GM21576 (cell line): ENCODE results near the gene OTX1.

Source experiments
- ATAC-seq: cut with Tn5 transposase; IDR thresholded peaks from one replicate; pipeline ENCODE4 v1.9.1; 2021; ENCODE audit warnings: mild to moderate bottlenecking, moderate library complexity; ENCODE audit not compliant: unreplicated experiment

OTX1 gene

DNA sequence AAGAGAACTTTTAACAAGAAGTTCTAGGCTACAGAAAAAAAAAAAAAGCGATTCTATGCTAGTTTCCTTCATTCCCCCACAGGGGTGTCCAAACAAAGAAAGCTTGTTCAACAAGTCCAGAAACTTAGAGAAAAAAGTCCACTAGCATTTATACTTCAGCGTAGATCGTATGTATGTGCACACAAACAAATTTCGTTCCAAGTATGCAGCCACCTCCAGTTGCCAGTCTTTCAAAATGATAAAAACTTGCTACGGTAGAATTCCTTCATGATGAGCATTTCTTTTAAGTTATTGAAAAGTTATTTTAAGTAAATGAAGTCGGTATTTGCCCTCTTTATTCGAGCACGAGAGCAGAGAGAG, 3.7 kb upstream of the OTX1 start:
- ATAC-seq, result no peak

- ATAC-seq, result no peak
Observed at GRCh38 chr2:63047321-63048279, 3.0 kb upstream of the OTX1 start.

- ATAC-seq, result no peak
Observed at GRCh38 chr2:63048367-63049171, 2.1 kb upstream of the OTX1 start.

GRCh38 chr2:63049211-63049969, 1.2 kb upstream of the OTX1 start:
- ATAC-seq, result no peak

- no peak for ATAC-seq
Observed at GRCh38 chr2:63049970-63050333, 678 bp upstream of the OTX1 start.

DNA sequence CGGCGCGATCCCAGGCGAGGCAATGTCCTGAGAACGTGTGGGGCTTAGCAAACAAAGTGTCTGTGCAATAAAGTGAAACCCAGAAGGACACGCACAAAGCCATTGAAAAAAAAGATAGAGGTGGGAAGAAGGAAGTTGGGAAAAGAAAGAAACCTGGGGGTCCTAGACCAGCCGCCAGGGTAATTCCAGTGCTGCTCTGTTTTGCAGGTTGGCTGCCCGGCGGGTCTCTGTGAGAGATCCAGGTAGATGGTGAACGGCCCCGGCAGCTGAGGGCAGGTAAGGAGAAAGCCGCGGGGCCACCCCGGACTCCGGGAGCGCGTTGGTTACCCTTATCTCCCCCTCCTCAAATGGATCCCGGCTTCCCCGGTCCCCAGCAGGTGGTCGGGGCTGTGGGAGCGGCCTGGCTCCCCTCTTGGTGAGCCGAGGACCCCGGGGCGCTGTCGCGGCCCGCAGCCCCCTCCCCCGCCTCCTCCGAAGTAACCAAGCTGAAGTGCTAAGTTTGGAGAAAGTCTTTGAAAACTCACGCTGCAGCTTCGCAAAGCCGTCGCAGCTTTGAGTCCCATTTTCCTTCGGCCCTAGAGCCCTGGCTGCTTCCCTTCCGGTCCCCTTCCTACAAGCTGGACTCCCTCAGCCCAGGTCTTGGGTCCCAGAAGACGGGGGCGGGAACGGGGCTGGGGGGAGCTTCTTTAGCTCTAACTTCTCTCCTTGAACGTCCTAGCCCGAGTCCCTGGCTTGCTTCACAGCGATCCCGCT, 588 bp downstream of the OTX1 start:
- no peak for ATAC-seq

DNA sequence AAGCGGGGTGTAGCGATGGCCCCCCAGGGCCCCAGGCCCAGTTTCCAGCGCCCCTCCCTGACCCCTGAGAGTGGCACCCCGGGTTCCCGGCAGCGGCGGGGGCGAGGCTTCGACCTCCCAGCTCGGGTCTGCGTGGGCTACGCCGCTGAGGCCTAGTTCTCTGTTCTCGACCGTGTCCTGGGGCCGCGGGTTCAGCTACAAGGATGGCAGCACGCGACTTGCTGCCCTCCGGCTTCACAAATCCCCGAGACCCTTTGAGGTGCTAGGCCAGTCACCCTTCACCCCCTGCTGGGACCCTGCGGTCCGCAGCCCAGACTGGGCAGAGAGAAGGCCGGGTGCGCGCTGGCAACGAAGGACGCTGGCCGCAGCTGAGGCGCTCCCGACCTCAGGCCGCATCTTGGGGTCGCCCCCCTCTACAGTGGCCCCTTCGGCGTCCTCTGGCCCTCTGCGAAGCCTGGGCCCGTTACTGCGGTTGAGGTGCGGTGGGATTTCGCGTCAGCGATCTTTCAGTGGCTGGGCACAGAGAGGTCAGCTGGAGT, 1.2 kb downstream of the OTX1 start:
- ATAC-seq, result no peak

GRCh38 chr2:63052411-63053080, 1.9 kb downstream of the OTX1 start:
- ATAC-seq, result no peak

GRCh38 chr2:63053081-63053888, 2.7 kb downstream of the OTX1 start:
- no peak for ATAC-seq

GRCh38 chr2:63053889-63054602, 3.4 kb downstream of the OTX1 start:
- ATAC-seq, result no peak

DNA sequence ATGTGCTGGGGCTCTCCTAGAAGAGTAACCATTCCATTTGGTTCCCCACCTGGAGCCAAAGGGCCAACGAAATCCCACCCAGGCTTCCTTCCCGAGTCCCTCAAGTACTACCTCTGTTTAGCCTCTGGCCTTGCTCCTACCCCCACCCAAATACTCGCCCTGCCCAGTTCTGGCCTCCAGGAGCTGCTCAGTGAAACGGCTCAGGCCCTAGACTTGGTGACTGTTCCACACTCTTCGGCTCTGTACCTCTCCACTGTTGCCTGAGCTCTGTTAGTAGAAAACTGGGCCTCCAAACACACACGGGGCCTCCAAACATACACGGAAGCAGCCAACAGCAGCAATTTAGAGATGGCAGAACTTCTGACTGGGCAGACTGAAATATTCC, 4.2 kb downstream of the OTX1 start:
- no peak for ATAC-seq

DNA sequence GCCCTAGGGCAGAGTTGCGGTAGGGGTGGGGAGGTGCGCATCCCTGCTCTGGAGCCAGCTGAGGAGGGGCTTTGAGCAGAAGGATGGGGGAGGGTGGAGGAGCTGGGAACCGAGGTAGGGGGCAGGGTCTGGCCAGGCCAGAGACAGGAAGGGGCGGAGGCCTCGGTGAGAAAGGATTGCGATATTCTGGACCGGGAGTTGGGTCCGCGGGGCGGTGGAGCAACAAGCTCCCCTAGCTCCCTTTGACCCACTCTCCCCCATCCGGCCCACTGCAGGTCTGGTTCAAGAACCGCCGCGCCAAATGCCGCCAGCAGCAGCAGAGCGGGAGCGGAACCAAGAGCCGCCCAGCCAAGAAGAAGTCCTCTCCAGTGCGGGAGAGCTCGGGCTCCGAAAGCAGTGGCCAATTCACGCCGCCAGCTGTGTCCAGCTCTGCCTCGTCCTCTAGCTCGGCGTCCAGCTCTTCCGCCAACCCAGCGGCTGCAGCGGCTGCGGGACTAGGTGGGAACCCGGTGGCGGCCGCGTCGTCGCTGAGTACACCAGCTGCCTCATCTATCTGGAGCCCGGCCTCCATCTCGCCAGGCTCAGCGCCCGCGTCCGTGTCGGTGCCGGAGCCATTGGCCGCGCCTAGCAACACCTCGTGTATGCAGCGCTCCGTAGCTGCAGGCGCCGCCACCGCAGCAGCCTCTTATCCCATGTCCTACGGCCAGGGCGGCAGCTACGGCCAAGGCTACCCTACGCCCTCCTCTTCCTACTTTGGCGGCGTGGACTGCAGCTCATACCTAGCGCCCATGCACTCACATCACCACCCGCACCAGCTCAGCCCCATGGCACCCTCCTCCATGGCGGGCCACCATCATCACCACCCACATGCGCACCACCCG, 4.8 kb downstream of the OTX1 start:
- ATAC-seq, result no peak

DNA sequence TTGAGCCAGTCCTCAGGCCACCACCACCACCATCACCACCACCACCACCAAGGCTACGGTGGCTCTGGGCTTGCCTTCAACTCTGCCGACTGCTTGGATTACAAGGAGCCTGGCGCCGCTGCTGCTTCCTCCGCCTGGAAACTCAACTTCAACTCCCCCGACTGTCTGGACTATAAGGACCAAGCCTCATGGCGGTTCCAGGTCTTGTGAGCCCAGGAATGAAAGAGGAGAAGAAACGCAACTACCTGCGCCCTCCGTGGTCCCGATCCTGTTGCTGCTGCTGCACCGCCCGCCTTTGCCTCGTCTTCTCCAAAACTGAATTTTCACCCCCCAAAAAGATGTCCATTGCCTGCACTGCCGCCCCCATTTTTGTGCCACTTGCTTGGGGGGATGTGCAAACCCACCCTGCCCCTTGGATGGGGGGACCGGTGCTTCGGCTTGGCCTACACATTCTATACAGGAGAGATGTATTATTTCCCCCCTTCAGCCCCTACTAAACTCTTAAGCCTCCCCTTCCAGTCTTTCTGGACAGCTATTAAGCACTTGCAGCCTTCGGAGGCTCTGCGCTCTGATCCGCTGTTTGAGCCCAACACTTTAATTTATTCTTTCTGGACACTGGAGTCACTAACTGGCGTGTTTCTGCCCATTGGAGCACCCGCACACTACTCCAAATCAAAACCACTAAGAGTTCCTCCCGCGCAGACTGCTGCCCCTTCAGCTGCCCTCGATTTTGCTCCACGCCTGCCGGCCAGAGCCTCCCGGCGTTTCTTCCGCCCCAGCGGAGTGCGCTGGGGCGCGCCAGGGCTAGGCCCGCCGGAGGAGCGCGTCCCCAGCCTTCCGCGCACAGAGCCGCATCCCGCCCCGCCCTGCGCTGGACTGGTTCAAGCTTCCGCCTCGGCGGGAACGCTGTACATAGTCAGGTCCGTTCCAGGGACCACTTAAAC, 5.7 kb downstream of the OTX1 start:
- ATAC-seq, result no peak

- ATAC-seq, result no peak
Observed at GRCh38 chr2:63057249-63058143, 6.9 kb downstream of the OTX1 start.
